IMR-90 (cell line): ENCODE results near the gene DPAGT1. TPM values are rescaled to one million over a fixed set of nuclear protein-coding genes. Genes with fewer than 3 reads are reported as not detected.
A peak's percentile ranks its signal among the peaks of the same experiment; 100 is the strongest.

ENCODE experiments used
- ATAC-seq: fragments of 200-7000 bp; cut with Tn5 transposase; 2 replicates; pipeline ENCODE4 v1.9.1; 2020; ENCODE audit warnings: low read depth, mild to moderate bottlenecking, moderate library complexity
- BruUV-seq: library from RNA; stranded (reverse); fragments of 400-500 nt; replicated peaks from 2 replicates; lab custom pipeline; 2021; lab: Mats Ljungman, UMichigan
- CTCF ChIA-PET: fragments of 300-600 bp; formaldehyde crosslinking; extraction: SDS; loops from one replicate; lab custom pipeline; 2021; ENCODE audit warnings: antibody characterized with exemption; lab: Yijun Ruan, JAX
- POLR2A ChIA-PET: fragments of 300-600 bp; sonication (Branson Sonifier 250); formaldehyde crosslinking; loops from one replicate; lab custom pipeline; 2022; ENCODE audit warnings: antibody characterized with exemption; ENCODE audit not compliant: unreplicated experiment; lab: Charles Lee
- DNase-seq: peaks from one replicate; pipeline ENCODE4 v3.0.0; 2013
- H2AFZ ChIP-seq: replicated peaks from 2 replicates; pipeline ENCODE3; 2013; ENCODE audit warnings: low read length, mild to moderate bottlenecking; ENCODE audit not compliant: poor library complexity
- H2AK5ac ChIP-seq: 2 replicates; pipeline ENCODE4 v1.6.1; 2013; ENCODE audit warnings: low read depth, low read length, inconsistent platforms
- H2AK9ac ChIP-seq: replicated peaks from 2 replicates; pipeline ENCODE3; 2013; ENCODE audit warnings: mild to moderate bottlenecking, low read depth, low read length, moderate library complexity; ENCODE audit not compliant: poor library complexity
- H2BK120ac ChIP-seq: 2 replicates; pipeline ENCODE4 v1.6.1; 2013; ENCODE audit warnings: low read depth, low read length, inconsistent platforms
- H2BK15ac ChIP-seq: 3 replicates; pipeline ENCODE4 v1.6.1; 2013; ENCODE audit warnings: low read depth, low read length, inconsistent platforms
- H2BK20ac ChIP-seq: 2 replicates; pipeline ENCODE4 v1.6.1; 2013; ENCODE audit warnings: low read depth, mild to moderate bottlenecking, inconsistent platforms, low read length, moderate library complexity
- H2BK5ac ChIP-seq: 2 replicates; pipeline ENCODE4 v1.6.1; 2013; ENCODE audit warnings: mild to moderate bottlenecking, low read depth, low read length, inconsistent platforms; ENCODE audit not compliant: poor library complexity, severe bottlenecking
- H3K14ac ChIP-seq: replicated peaks from 2 replicates; pipeline ENCODE4 v1.6.1; 2013; ENCODE audit warnings: low read depth, low read length, inconsistent platforms
- H3K18ac ChIP-seq: 2 replicates; pipeline ENCODE4 v1.6.1; 2013; ENCODE audit warnings: low read depth, low read length, control low read depth
- H3K23ac ChIP-seq: 2 replicates; pipeline ENCODE4 v1.6.1; 2013; ENCODE audit warnings: low read depth, low read length, inconsistent platforms
- H3K27ac ChIP-seq: 2 replicates; pipeline ENCODE4 v1.5.1; 2013; ENCODE audit warnings: mild to moderate bottlenecking, control low read depth, low read length; ENCODE audit not compliant: insufficient read depth
- H3K27me3 ChIP-seq: 2 replicates; pipeline ENCODE4 v1.6.1; 2013; ENCODE audit warnings: low read length; ENCODE audit not compliant: control insufficient read depth, insufficient read depth
- H3K36me3 ChIP-seq: 2 replicates; pipeline ENCODE4 v1.6.1; 2013; ENCODE audit warnings: low read length, mixed read lengths; ENCODE audit not compliant: control insufficient read depth, insufficient read depth
- H3K4ac ChIP-seq: 2 replicates; pipeline ENCODE4 v1.6.1; 2013; ENCODE audit warnings: low read depth, low read length, inconsistent platforms
- H3K4me1 ChIP-seq: 2 replicates; pipeline ENCODE4 v1.6.1; 2013; ENCODE audit warnings: low read length, mixed read lengths; ENCODE audit not compliant: control insufficient read depth, insufficient read depth
- H3K4me2 ChIP-seq: 2 replicates; pipeline ENCODE4 v1.6.1; 2013; ENCODE audit warnings: low read depth, mild to moderate bottlenecking, control low read depth, low read length, moderate library complexity
- H3K4me3 ChIP-seq: 2 replicates; pipeline ENCODE4 v1.5.1; 2013; ENCODE audit warnings: low read depth, mild to moderate bottlenecking, control low read depth, low read length, moderate library complexity; ENCODE audit not compliant: insufficient read depth
- H3K56ac ChIP-seq: 2 replicates; pipeline ENCODE4 v1.6.1; 2013; ENCODE audit warnings: low read length, inconsistent platforms; ENCODE audit not compliant: insufficient read depth; ENCODE audit errors: extremely low read depth
- H3K79me1 ChIP-seq, 2 experiments: 2 replicates each; pipeline ENCODE4 v1.6.1; 2013; ENCODE audit warnings: low read length in 2 of 2, inconsistent platforms in 1 of 2, low read depth in 1 of 2
- H3K9ac ChIP-seq: 2 replicates; pipeline ENCODE4 v1.6.1; 2013; ENCODE audit warnings: low read depth, low read length, control low read depth
- H3K9me1 ChIP-seq: 2 replicates; pipeline ENCODE4 v1.6.1; 2013; ENCODE audit warnings: low read length, inconsistent platforms; ENCODE audit not compliant: insufficient read depth
- H3K9me3 ChIP-seq: 2 replicates; pipeline ENCODE4 v1.6.1; 2013; ENCODE audit warnings: low read length; ENCODE audit not compliant: control insufficient read depth, insufficient read depth
- H4K20me1 ChIP-seq: 2 replicates; pipeline ENCODE4 v1.6.1; 2013; ENCODE audit warnings: low read length, inconsistent platforms; ENCODE audit not compliant: insufficient read depth
- H4K5ac ChIP-seq: 2 replicates; pipeline ENCODE4 v1.6.1; 2013; ENCODE audit warnings: mild to moderate bottlenecking, low read depth, low read length, control low read depth
- H4K8ac ChIP-seq, 2 experiments: 2 replicates each; pipeline ENCODE4 v1.6.1; 2013; ENCODE audit warnings: low read depth in 2 of 2, low read length in 2 of 2, control low read depth in 1 of 2, inconsistent platforms in 1 of 2
- H4K91ac ChIP-seq: 2 replicates; pipeline ENCODE4 v1.6.1; 2013; ENCODE audit warnings: low read depth, low read length, inconsistent platforms; ENCODE audit not compliant: insufficient read depth
- BHLHE40 ChIP-seq: fragments of 150-350 bp; IDR thresholded peaks from 2 replicates; pipeline ENCODE4 v1.6.1; 2016; ENCODE audit warnings: mild to moderate bottlenecking, low read depth, low read length
- MAFK ChIP-seq: IDR thresholded peaks from 2 replicates; pipeline ENCODE4 v1.6.1; 2012; ENCODE audit warnings: low read depth, low read length, improper control_type of control experiment
- MAZ ChIP-seq: IDR thresholded peaks from 2 replicates; pipeline ENCODE4 v1.6.1; 2012; ENCODE audit warnings: low read depth, mild to moderate bottlenecking, low read length, improper control_type of control experiment, moderate library complexity, borderline replicate concordance
- NFE2L2 ChIP-seq: fragments of 150-350 bp; IDR thresholded peaks from 2 replicates; pipeline ENCODE4 v1.6.1; 2016; ENCODE audit warnings: low read depth, mild to moderate bottlenecking, low read length
- POLR2A ChIP-seq: IDR thresholded peaks from 2 replicates; pipeline ENCODE4 v1.6.1; 2012; ENCODE audit warnings: mild to moderate bottlenecking, low read depth, low read length
- RAD21 ChIP-seq: IDR thresholded peaks from 2 replicates; pipeline ENCODE4 v1.6.1; 2012; ENCODE audit warnings: low read length, improper control_type of control experiment
- RCOR1 ChIP-seq: IDR thresholded peaks from 2 replicates; pipeline ENCODE4 v1.6.1; 2012; ENCODE audit warnings: mild to moderate bottlenecking, low read length, improper control_type of control experiment; ENCODE audit not compliant: insufficient replicate concordance
- USF2 ChIP-seq: fragments of 150-350 bp; IDR thresholded peaks from 2 replicates; pipeline ENCODE4 v1.6.1; 2017; ENCODE audit warnings: mild to moderate bottlenecking, antibody characterized with exemption, low read length, low read depth
- WGBS, 2 experiments: methylation state at CpG; one replicate each; pipeline versions ENCODE4 v1.1.5 to v1.1.7; 2013; ENCODE audit warnings: missing lambda C conversion rate in 2 of 2; ENCODE audit not compliant: insufficient read length in 1 of 2; ENCODE audit errors: extremely low coverage in 2 of 2; 5-methylcytosine and 5-hydroxymethylcytosine counted together
- dilution Hi-C: fragments of 300-500 bp; cut with HindIII; formaldehyde crosslinking; loops from one replicate; pipeline ENCODE4 v1.14.3; 2018; ENCODE audit warnings: low sequenced_read_pairs; ENCODE audit not compliant: unreplicated experiment
- in situ Hi-C: fragments of 300-500 bp; cut with MboI; formaldehyde crosslinking; loops from 3 replicates; pipeline ENCODE4 v1.14.3; 2019; ENCODE audit warnings: low sequenced_read_pairs, inconsistent platforms, mixed read lengths
- intact Hi-C: fragments of 100-400 bp; cut with micrococcal nuclease; formaldehyde crosslinking; loops from 2 replicates; pipeline ENCODE4 v1.10.0; 2022
- polyA plus RNA-seq, 3 experiments: library from polyadenylated mRNA; depleted of rRNA; stranded (reverse); fragments of >200 nt; gene quantifications; 2 replicates each; pipeline ENCODE4 v1.2.3, GENCODE V29; 2012; ENCODE audit warnings: low replicate concordance in 1 of 3
- total RNA-seq: library from RNA; depleted of rRNA; stranded (reverse); fragments of >200 nt; gene quantifications from 2 replicates; pipeline ENCODE4 v1.2.3, GENCODE V29; 2012

DPAGT1 gene
- total and polyA plus RNA-seq, 2 of the 4 experiments (the other 2 are of a cell fraction) = 15.2 to 53.4 TPM

- POLR2A ChIA-PET = no interaction called here
- intact Hi-C loops = no loop called here
- no peak overlapping the region for H3K14ac ChIP-seq
Measured at GRCh38 chr11:119112314-119113020, 10.8 kb upstream of the DPAGT1 start.

More at GRCh38 chr11:119112314-119113020, 10.8 kb upstream of the DPAGT1 start:
- H3K23ac ChIP-seq = no peak overlapping the region
- no peak overlapping the region for H2BK15ac ChIP-seq
- H2BK5ac ChIP-seq = no peak overlapping the region
- no peak overlapping the region for H3K4me3 ChIP-seq
- peaks cover 36% of the 10 kb centered on the region for H3K36me3 ChIP-seq
- no peak overlapping the region for H3K9ac ChIP-seq
- peaks cover 10% of the 10 kb centered on the region for H3K9me1 ChIP-seq
- WGBS, 2 experiments = 67% methylated on average over 1 of the region's 12 CpGs; no CpG with 5 or more reads in 1 of the 2 experiments
- H2AFZ ChIP-seq = no peak overlapping the region
- H3K27ac ChIP-seq = no peak overlapping the region
- no peak overlapping the region for H2BK120ac ChIP-seq
- dilution Hi-C loops = no loop called here
- no peak overlapping the region for H4K8ac ChIP-seq
- no peak overlapping the region for H3K4ac ChIP-seq
- CTCF ChIA-PET = no interaction called here
- H2BK20ac ChIP-seq = no peak overlapping the region
- H4K5ac ChIP-seq = no peak overlapping the region
- peak overlapping the region; percentile 18 for H2AK9ac ChIP-seq
- no peak for DNase-seq
- no peak for ATAC-seq
- BruUV-seq = no TSS peak
- no peaks in the 10 kb centered on the region for H3K9me3 ChIP-seq
- peaks cover 4% of the 10 kb centered on the region; the same call in 1 of the 2 replicates for H4K20me1 ChIP-seq
- no peak overlapping the region for H2AK5ac ChIP-seq
- peaks cover 14 to 31% of the 10 kb centered on the region in 2 experiments; a peak in 3 of 4 replicates for H3K79me1 ChIP-seq
- no peak for TF ChIP-seq RCOR1
- TF ChIP-seq MAFK = no peak
- no peak for TF ChIP-seq NFE2L2
- no peak for TF ChIP-seq USF2
- TF ChIP-seq BHLHE40 = no peak
- no peak for TF ChIP-seq RAD21
- TF ChIP-seq POLR2A = no peak
- no peak for TF ChIP-seq MAZ
- no peak overlapping the region for H4K91ac ChIP-seq
- H3K18ac ChIP-seq = no peak overlapping the region
- in situ Hi-C loops = no loop called here
- peaks cover 6% of the 10 kb centered on the region; the same call in 1 of the 2 replicates for H3K4me1 ChIP-seq
- H3K4me2 ChIP-seq = no peak overlapping the region
- no peak overlapping the region for H3K56ac ChIP-seq
- H3K27me3 ChIP-seq = no peaks in the 10 kb centered on the region
